ENCODE measurements around the gene P2RX7.
"Not testable (repeated sequence)": the region's sequence is repeated elsewhere in the genome, so short reads cannot be mapped to it uniquely, and the experiment has no call there.

Gene P2RX7

DNA sequence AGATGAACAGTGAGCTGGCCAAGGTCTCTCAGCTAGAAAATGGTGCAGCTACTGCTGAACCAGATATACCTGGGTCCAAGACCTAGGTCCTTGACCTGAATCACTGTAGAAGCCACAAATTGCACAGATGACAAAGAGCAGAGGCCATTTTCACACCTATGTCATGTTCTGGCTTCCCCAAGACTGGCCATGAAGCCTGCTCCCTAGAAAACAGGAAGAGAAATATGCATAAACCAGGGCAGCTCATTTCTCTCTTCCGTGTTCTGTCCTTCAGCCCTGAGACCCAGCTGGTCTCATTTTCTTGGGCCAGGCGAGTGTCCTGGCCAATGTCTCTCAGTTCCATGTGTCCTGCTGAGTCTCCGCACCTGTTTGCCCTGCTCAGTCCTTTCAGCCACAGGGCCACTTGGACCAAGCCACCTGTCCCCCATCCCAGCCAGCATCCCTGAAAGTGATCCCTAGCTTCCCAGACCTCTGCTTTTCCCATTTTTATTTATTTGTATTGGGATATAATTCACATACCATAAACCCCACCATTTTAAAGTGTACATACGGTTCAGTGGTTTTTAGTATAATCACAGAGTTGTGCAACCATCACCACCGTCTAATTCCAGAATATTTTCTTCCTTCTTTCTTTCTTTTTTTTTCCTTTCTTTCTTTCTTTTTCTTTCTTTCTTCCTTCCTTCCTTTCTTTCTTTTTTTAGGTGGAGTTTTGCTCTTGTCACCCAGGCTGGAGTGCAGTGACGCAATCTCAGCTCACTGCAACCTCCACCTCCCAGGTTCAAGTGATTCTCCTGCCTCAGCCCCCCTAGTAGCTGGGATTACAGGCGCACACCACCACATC lies 27.0 kb downstream of the P2RX7 start:
- WGBS, 2 experiments (ENCODE audit: insufficient coverage in 2 of 2): 84 to 89% methylated on average over 3 to 5 of the region's 7 CpGs
- no peaks in the 10 kb centered on the region for H3K9me3 ChIP-seq (ENCODE audit: control insufficient read depth, low read length)
- H3K27ac ChIP-seq (ENCODE audit: low read depth, low read length, severe bottlenecking): no peak overlapping the region
- no peaks in the 10 kb centered on the region for H3K4me1 ChIP-seq (ENCODE audit: control insufficient read depth, insufficient read depth, low read length, poor library complexity, severe bottlenecking)
- no peak overlapping the region for H3K4me3 ChIP-seq (ENCODE audit: extremely low read depth, insufficient read depth, low read length, poor library complexity, severe bottlenecking)
- no peaks in the 10 kb centered on the region for H3K36me3 ChIP-seq (ENCODE audit: control insufficient read depth, insufficient read depth, low read length)

DNA sequence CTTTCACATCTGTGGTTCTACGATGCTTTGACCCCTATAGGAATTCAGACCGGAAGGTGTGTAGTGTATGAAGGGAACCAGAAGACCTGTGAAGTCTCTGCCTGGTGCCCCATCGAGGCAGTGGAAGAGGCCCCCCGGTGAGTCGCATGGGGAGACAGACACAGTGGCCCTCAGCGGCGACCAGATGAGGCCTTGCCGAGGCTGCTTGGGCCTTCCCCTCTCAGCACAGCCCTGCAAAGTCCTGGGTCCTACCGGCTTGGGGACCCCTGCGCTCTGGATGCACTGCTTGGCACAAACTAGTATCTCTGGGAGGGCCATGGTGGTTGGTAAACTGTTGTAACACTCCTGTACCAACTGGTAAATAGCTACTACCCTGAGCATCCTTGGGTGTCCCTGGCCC lies 29.7 kb downstream of the P2RX7 start:
- WGBS, 2 experiments (ENCODE audit: insufficient coverage in 2 of 2): 86 to 89% methylated on average over 8 to 9 of the region's 10 CpGs
- Histone ChIP-seq H3K36me3 (ENCODE audit: control insufficient read depth, insufficient read depth, low read length) (no peaks in the 10 kb centered on the region), H3K9me3 (ENCODE audit: control insufficient read depth, low read length) (no peaks in the 10 kb centered on the region), H3K4me1 (ENCODE audit: control insufficient read depth, insufficient read depth, low read length, poor library complexity, severe bottlenecking) (no peaks in the 10 kb centered on the region), H3K27ac (ENCODE audit: low read depth, low read length, severe bottlenecking) (no peak overlapping the region), H3K4me3 (ENCODE audit: extremely low read depth, insufficient read depth, low read length, poor library complexity, severe bottlenecking) (no peak overlapping the region)

DNA sequence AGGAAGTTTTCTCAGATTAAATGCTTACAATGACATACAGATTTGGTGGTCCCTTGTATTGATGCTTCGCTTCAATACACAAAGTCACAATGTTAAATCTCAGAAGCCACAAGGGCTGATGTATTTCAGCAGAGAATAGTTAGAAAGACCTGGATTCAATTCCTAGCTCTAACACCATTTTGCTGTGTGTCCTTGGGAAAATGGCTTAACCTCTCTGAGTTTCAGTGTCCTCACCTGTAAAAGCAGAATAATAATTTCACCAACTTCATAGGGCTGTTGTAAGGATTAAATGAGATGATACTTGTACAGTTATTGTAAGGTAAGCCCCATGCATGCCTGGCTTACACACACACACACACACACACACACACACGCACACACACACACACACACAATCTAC lies 30.3 kb downstream of the P2RX7 start:
- Histone ChIP-seq H3K4me1 (ENCODE audit: control insufficient read depth, insufficient read depth, low read length, poor library complexity, severe bottlenecking) (no peaks in the 10 kb centered on the region), H3K36me3 (ENCODE audit: control insufficient read depth, insufficient read depth, low read length) (no peaks in the 10 kb centered on the region), H3K27ac (ENCODE audit: low read depth, low read length, severe bottlenecking) (no peak overlapping the region), H3K9me3 (ENCODE audit: control insufficient read depth, low read length) (no peaks in the 10 kb centered on the region), H3K4me3 (ENCODE audit: extremely low read depth, insufficient read depth, low read length, poor library complexity, severe bottlenecking) (no peak overlapping the region)
- no CpG with 5 or more reads among the region's 2 CpGs for WGBS, 2 experiments (ENCODE audit: insufficient coverage in 2 of 2)

DNA sequence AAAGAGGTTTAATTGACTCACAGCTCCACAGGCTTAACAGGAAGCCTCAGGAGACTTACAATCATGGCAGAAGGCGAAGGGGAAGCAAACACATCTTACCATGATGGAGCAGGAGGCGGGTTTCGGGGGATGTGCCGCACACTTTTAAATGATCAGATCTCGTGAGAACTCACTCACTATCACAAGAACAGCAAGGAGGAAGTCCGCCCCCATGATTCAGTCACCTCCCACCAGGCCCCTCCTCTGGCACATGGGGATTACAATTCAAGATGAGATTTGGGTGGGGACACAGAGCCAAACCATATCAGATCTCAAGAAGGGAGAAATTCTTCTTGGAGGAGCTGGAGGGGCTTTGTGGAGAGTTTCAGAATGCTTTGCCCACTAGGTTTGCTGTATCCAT lies 32.2 kb downstream of the P2RX7 start:
- H3K4me3 ChIP-seq (ENCODE audit: extremely low read depth, insufficient read depth, low read length, poor library complexity, severe bottlenecking); H3K27ac ChIP-seq (ENCODE audit: low read depth, low read length, severe bottlenecking); H3K4me1 ChIP-seq (ENCODE audit: control insufficient read depth, insufficient read depth, low read length, poor library complexity, severe bottlenecking); H3K9me3 ChIP-seq (ENCODE audit: control insufficient read depth, low read length); H3K36me3 ChIP-seq (ENCODE audit: control insufficient read depth, insufficient read depth, low read length): not testable (repeated sequence)
- 96 to 100% methylated on average over 6 of the region's 6 CpGs for WGBS, 2 experiments (ENCODE audit: insufficient coverage in 2 of 2)

DNA sequence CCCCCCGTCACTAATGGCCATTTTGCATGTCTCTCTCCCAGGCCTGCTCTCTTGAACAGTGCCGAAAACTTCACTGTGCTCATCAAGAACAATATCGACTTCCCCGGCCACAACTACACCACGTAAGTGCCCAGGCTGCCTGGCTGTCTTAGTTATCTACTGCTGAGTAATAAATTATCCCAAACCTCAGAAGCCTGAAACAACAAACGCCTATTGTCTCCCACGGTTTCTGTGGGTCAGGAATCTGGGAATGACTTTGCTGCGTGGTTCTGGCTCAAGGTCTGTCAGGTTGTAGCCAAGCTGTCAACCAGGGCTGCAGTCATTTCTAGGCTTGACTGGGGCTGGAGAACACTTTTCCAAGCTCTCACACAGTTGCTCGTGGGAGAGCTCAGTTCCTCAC lies 32.6 kb downstream of the P2RX7 start:
- 92 to 94% methylated on average over 9 of the region's 9 CpGs for WGBS, 2 experiments (ENCODE audit: insufficient coverage in 2 of 2)
- no peak overlapping the region for H3K4me3 ChIP-seq (ENCODE audit: extremely low read depth, insufficient read depth, low read length, poor library complexity, severe bottlenecking)
- no peaks in the 10 kb centered on the region for H3K36me3 ChIP-seq (ENCODE audit: control insufficient read depth, insufficient read depth, low read length)
- no peaks in the 10 kb centered on the region for H3K9me3 ChIP-seq (ENCODE audit: control insufficient read depth, low read length)
- no peaks in the 10 kb centered on the region for H3K4me1 ChIP-seq (ENCODE audit: control insufficient read depth, insufficient read depth, low read length, poor library complexity, severe bottlenecking)
- no peak overlapping the region for H3K27ac ChIP-seq (ENCODE audit: low read depth, low read length, severe bottlenecking)

DNA sequence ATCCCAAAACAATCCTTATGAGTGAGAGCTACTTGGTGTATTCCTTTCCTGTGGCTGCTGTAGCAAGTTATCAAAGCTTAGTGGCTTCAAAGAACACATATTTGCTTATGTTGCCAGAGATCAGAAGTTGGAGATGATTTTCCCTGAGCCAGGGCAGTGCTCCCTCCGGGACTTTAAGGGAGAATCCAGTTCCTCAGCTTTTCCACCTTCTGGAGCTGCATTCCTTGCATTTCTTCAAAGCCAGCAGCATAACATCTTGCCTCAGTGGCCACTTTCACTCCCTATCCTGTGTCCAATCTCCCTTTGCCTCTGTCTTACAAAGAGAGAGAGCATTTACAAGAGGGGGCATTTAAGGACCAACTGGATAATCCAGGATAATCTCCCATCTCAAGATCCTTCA lies 33.7 kb downstream of the P2RX7 start:
- Histone ChIP-seq H3K27ac (ENCODE audit: low read depth, low read length, severe bottlenecking) (no peak overlapping the region), H3K9me3 (ENCODE audit: control insufficient read depth, low read length) (no peaks in the 10 kb centered on the region), H3K4me3 (ENCODE audit: extremely low read depth, insufficient read depth, low read length, poor library complexity, severe bottlenecking) (no peak overlapping the region), H3K4me1 (ENCODE audit: control insufficient read depth, insufficient read depth, low read length, poor library complexity, severe bottlenecking) (peaks cover 5% of the 10 kb centered on the region), H3K36me3 (ENCODE audit: control insufficient read depth, insufficient read depth, low read length) (no peaks in the 10 kb centered on the region)
- WGBS, 2 experiments (ENCODE audit: insufficient coverage in 2 of 2): 0% methylated on average over 1 of the region's 1 CpG

DNA sequence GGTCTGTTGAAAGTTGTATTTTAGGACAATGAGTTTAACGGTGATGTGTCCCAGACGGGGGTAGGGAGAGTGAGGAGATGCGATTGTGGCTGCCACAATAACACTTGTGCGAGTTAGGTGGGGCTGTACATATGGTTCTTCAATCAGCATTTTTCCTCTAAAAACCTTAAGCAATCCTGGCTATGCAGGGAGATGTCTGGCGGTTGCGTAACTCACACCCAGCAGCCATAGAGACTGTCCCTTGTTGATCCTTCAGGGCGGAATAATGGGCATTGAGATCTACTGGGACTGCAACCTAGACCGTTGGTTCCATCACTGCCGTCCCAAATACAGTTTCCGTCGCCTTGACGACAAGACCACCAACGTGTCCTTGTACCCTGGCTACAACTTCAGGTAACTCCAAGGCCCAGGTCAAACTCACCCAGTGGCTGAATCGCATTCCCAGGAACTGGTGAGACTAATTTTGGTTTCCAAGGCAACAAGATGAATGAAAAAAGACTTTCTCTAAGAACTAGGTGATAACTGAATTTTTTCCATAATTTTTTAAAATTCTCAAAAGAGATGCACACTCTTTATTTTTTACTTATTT lies 34.6 kb downstream of the P2RX7 start:
- 84 to 90% methylated on average over 13 of the region's 14 CpGs for WGBS, 2 experiments (ENCODE audit: insufficient coverage in 2 of 2)
- no peak overlapping the region for H3K27ac ChIP-seq (ENCODE audit: low read depth, low read length, severe bottlenecking)
- no peak overlapping the region for H3K4me3 ChIP-seq (ENCODE audit: extremely low read depth, insufficient read depth, low read length, poor library complexity, severe bottlenecking)
- no peaks in the 10 kb centered on the region for H3K9me3 ChIP-seq (ENCODE audit: control insufficient read depth, low read length)
- no peaks in the 10 kb centered on the region for H3K36me3 ChIP-seq (ENCODE audit: control insufficient read depth, insufficient read depth, low read length)
- peaks cover 5% of the 10 kb centered on the region for H3K4me1 ChIP-seq (ENCODE audit: control insufficient read depth, insufficient read depth, low read length, poor library complexity, severe bottlenecking)

DNA sequence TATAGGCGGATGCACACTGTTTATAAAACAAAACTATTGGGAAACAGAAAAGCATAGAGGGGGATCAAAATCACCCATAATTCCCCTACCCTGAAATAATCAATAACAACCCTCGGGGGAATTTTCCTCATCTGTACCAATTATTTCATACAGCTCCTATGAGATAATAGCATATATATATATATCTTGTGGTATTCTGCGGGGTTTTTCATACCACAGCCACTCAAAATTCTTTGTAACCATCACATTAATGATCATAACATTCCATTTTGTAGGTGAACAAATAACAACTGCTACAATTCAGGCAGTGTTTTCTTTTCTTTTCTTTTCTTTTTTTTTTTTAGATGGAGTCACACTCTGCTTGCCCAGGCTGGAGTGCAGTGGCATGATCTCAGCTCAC lies 35.3 kb downstream of the P2RX7 start:
- no peaks in the 10 kb centered on the region for H3K9me3 ChIP-seq (ENCODE audit: control insufficient read depth, low read length)
- H3K4me3 ChIP-seq (ENCODE audit: extremely low read depth, insufficient read depth, low read length, poor library complexity, severe bottlenecking): no peak overlapping the region
- 60% methylated on average over 1 of the region's 3 CpGs; no CpG with 5 or more reads in 1 of the 2 experiments for WGBS, 2 experiments (ENCODE audit: insufficient coverage in 2 of 2)
- H3K4me1 ChIP-seq (ENCODE audit: control insufficient read depth, insufficient read depth, low read length, poor library complexity, severe bottlenecking): peaks cover 5% of the 10 kb centered on the region
- no peaks in the 10 kb centered on the region for H3K36me3 ChIP-seq (ENCODE audit: control insufficient read depth, insufficient read depth, low read length)
- no peak overlapping the region for H3K27ac ChIP-seq (ENCODE audit: low read depth, low read length, severe bottlenecking)

DNA sequence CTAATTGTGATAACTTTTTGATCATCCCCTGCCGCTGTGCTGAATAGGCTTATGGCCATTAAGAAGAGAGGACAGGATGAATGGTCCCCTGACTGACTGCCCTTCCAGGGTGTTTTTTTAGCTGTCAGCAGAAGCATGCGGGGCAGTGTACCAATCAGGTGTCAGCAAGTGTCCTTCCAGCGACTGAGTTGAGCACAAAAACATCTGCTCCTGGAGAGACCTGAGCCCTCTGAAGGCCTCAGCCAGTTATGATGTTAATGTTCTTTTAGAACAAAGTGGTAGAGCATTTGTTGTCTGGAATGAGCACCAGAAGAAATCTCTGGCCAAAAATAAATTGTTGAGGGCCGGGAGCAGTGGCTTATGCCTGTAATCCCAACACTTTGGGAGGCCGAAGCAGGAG lies 37.5 kb downstream of the P2RX7 start:
- WGBS, 2 experiments (ENCODE audit: insufficient coverage in 2 of 2): 59 to 62% methylated on average over 5 of the region's 5 CpGs
- Histone ChIP-seq H3K4me3 (ENCODE audit: extremely low read depth, insufficient read depth, low read length, poor library complexity, severe bottlenecking) (no peak overlapping the region), H3K4me1 (ENCODE audit: control insufficient read depth, insufficient read depth, low read length, poor library complexity, severe bottlenecking) (peaks cover 7% of the 10 kb centered on the region), H3K36me3 (ENCODE audit: control insufficient read depth, insufficient read depth, low read length) (no peaks in the 10 kb centered on the region), H3K9me3 (ENCODE audit: control insufficient read depth, low read length) (no peaks in the 10 kb centered on the region), H3K27ac (ENCODE audit: low read depth, low read length, severe bottlenecking) (no peak overlapping the region)

DNA sequence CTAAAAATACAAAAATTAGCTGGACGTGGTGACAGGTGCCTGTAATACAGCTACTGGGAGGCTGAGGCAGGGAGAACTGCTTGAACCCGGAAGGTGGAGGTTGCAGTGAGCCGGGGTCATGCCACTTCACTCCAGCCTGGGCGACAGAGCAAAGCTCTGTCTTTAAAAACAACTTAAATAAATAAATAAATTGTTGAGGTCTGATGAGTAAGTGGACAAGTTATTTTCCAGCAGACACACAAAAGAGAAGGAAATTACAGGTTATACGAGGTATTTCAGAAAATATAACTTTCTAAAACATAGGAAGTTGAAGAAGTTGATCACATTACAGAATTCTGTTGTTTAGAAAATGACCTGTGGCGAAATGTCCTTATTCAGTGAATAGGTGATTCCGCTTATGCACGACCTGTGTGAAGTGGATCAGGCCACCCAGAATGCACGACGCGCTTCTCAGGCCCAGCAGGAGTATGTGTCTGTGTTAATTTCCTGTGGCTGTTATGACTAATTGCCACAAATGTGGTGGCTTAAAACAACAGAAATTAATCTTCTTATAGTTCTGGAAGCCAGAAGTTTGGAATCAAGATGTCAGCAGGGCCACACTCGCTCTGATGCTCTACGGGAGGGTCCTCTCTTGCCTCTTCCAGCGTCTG lies 38.1 kb downstream of the P2RX7 start:
- Histone ChIP-seq H3K36me3 (ENCODE audit: control insufficient read depth, insufficient read depth, low read length) (no peaks in the 10 kb centered on the region), H3K4me3 (ENCODE audit: extremely low read depth, insufficient read depth, low read length, poor library complexity, severe bottlenecking) (no peak overlapping the region), H3K4me1 (ENCODE audit: control insufficient read depth, insufficient read depth, low read length, poor library complexity, severe bottlenecking) (peaks cover 10% of the 10 kb centered on the region), H3K9me3 (ENCODE audit: control insufficient read depth, low read length) (no peaks in the 10 kb centered on the region), H3K27ac (ENCODE audit: low read depth, low read length, severe bottlenecking) (no peak overlapping the region)
- 85 to 88% methylated on average over 11 of the region's 14 CpGs for WGBS, 2 experiments (ENCODE audit: insufficient coverage in 2 of 2)

DNA sequence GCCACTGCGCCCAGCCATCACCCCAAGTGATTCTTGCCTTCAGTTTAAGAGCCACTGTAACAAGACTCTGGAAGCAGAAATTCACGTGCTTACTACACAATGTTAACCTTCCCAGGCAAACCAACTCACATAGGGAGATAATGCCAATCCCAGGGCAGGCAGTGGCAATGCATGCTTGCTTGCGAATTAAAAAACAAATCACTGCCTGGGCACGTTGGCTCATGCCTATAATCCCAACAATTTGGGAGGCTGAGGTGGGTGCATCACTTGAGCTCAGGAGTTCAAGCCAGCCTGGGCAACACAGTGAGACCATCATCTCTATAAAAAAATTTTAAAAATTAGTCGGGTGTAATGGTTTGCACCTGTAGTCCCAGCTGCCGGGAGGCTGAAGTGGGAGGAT lies 39.5 kb downstream of the P2RX7 start:
- 87 to 95% methylated on average over 4 to 5 of the region's 6 CpGs for WGBS, 2 experiments (ENCODE audit: insufficient coverage in 2 of 2)
- Histone ChIP-seq H3K27ac (ENCODE audit: low read depth, low read length, severe bottlenecking) (no peak overlapping the region), H3K36me3 (ENCODE audit: control insufficient read depth, insufficient read depth, low read length) (no peaks in the 10 kb centered on the region), H3K9me3 (ENCODE audit: control insufficient read depth, low read length) (no peaks in the 10 kb centered on the region), H3K4me3 (ENCODE audit: extremely low read depth, insufficient read depth, low read length, poor library complexity, severe bottlenecking) (no peak overlapping the region), H3K4me1 (ENCODE audit: control insufficient read depth, insufficient read depth, low read length, poor library complexity, severe bottlenecking) (peaks cover 12% of the 10 kb centered on the region)

Data from mesodermal cell (in vitro differentiated cells).